T-helper 17 cell (primary cell): Measurements from ENCODE around the gene ZC2HC1C. TPM values are rescaled to one million over a fixed set of nuclear protein-coding genes. Genes with fewer than 3 reads are reported as not detected.
"Not testable (repeated sequence)": the region's sequence is repeated elsewhere in the genome, so short reads cannot be mapped to it uniquely, and the experiment has no call there.

Experiments used
- ATAC-seq: fragments of 150-1000 bp; cut with Tn5 transposase; 2 replicates; pipeline ENCODE4 v1.10.0; 2021; ENCODE audit warnings: mild to moderate bottlenecking, moderate library complexity
- DNase-seq, 3 donors: peaks; one replicate each; pipeline versions ENCODE4 v3.0.0 to v3.0.0-alpha.2; 2020 to 2021
- H3K9me3 ChIP-seq: one replicate; pipeline ENCODE4 v1.7.0; 2013; ENCODE audit warnings: low read length, mild to moderate bottlenecking; ENCODE audit not compliant: control insufficient read depth, poor library complexity, severe bottlenecking
- H3K27ac Mint-ChIP-seq: one replicate; pipeline ENCODE4 v1.8.0; 2022; ENCODE audit warnings: mild to moderate bottlenecking, moderate library complexity, mixed read lengths
- H3K27me3 Mint-ChIP-seq: one replicate; pipeline ENCODE4 v1.8.0; 2022; ENCODE audit warnings: mixed read lengths
- H3K36me3 Mint-ChIP-seq: one replicate; pipeline ENCODE4 v1.8.0; 2022; ENCODE audit warnings: low read depth, mixed read lengths
- H3K4me1 Mint-ChIP-seq: one replicate; pipeline ENCODE4 v1.8.0; 2022; ENCODE audit warnings: mild to moderate bottlenecking, mixed read lengths
- H3K4me3 Mint-ChIP-seq: one replicate; pipeline ENCODE4 v1.8.0; 2022; ENCODE audit warnings: mild to moderate bottlenecking, moderate library complexity, mixed read lengths
- total RNA-seq, 4 donors: library from RNA in 2 of 4; stranded (reverse) in 2 of 4; gene quantifications; one replicate each; pipeline ENCODE4 v1.2.3 and lab custom pipeline; 2022 to 2026

ZC2HC1C gene
- total RNA-seq, 2 donors from 2014 or later: 0.20 to 0.76 TPM

GRCh38 chr14:75063491-75064204, 5.8 kb upstream of the ZC2HC1C start, which contains the start of gene ACYP1:
ACYP1 (minus strand) TSS chr14:75064024; CDS start chr14:75063553, 471 bp downstream.
- Mint-ChIP-seq H3K27me3 (no peaks in the 10 kb centered on the region), H3K4me3 (peak within 1 kb of the TSS; percentile 100), H3K36me3 (peaks cover 5% of the 10 kb centered on the region), H3K27ac (peak within 1 kb of the TSS; percentile 99), H3K4me1 (peaks cover 18% of the 10 kb centered on the region)
- peak; percentile 99 for ATAC-seq
- DNase-seq: peak; percentile 78 to 83 (median 83)
- no peaks in the 10 kb centered on the region for H3K9me3 ChIP-seq

- ATAC-seq: peak; percentile 30
- H3K9me3 ChIP-seq: no peaks in the 10 kb centered on the region
- peaks cover 5% of the 10 kb centered on the region for H3K36me3 Mint-ChIP-seq
- H3K27me3 Mint-ChIP-seq: no peaks in the 10 kb centered on the region
- peak overlapping the region; percentile 99 for H3K27ac Mint-ChIP-seq
- peak overlapping the region; percentile 100 for H3K4me3 Mint-ChIP-seq
- H3K4me1 Mint-ChIP-seq: peaks cover 18% of the 10 kb centered on the region
- no peak for DNase-seq
Observed at GRCh38 chr14:75064205-75064567, 5.3 kb upstream of the ZC2HC1C start.

- DNase-seq (no peak), ATAC-seq (no peak)
- peaks cover 16% of the 10 kb centered on the region for H3K4me1 Mint-ChIP-seq
- H3K4me3 Mint-ChIP-seq: no peak overlapping the region
- H3K36me3 Mint-ChIP-seq: peaks cover 2% of the 10 kb centered on the region
- no peaks in the 10 kb centered on the region for H3K27me3 Mint-ChIP-seq
- H3K9me3 ChIP-seq: no peaks in the 10 kb centered on the region
- H3K27ac Mint-ChIP-seq: no peak overlapping the region
Observed at GRCh38 chr14:75066691-75067090, 2.8 kb upstream of the ZC2HC1C start.

GRCh38 chr14:75067212-75067611, 2.2 kb upstream of the ZC2HC1C start:
- no peak overlapping the region for H3K27ac Mint-ChIP-seq

GRCh38 chr14:75067765-75068164, 1.7 kb upstream of the ZC2HC1C start:
- ATAC-seq, H3K27ac Mint-ChIP-seq: not testable (repeated sequence)

More at GRCh38 chr14:75067212-75067611, 2.2 kb upstream of the ZC2HC1C start:
- H3K4me3 Mint-ChIP-seq: no peak overlapping the region
- H3K4me1 Mint-ChIP-seq: peaks cover 16% of the 10 kb centered on the region
- peaks cover 2% of the 10 kb centered on the region for H3K36me3 Mint-ChIP-seq
- ATAC-seq (no peak), DNase-seq (no peak)
- no peaks in the 10 kb centered on the region for H3K27me3 Mint-ChIP-seq
- no peaks in the 10 kb centered on the region for H3K9me3 ChIP-seq

GRCh38 chr14:75068294-75069120, 934 bp upstream of the ZC2HC1C start:
- DNase-seq (no peak), ATAC-seq (no peak)
- Mint-ChIP-seq H3K36me3 (peaks cover 2% of the 10 kb centered on the region), H3K4me3 (no peak overlapping the region), H3K27me3 (no peaks in the 10 kb centered on the region), H3K27ac (no peak overlapping the region), H3K4me1 (peaks cover 9% of the 10 kb centered on the region)
- H3K9me3 ChIP-seq: no peaks in the 10 kb centered on the region

More at GRCh38 chr14:75067765-75068164, 1.7 kb upstream of the ZC2HC1C start:
- H3K4me1 Mint-ChIP-seq: peaks cover 14% of the 10 kb centered on the region
- not testable (repeated sequence) for H3K27me3 Mint-ChIP-seq, DNase-seq, H3K9me3 ChIP-seq, H3K36me3 Mint-ChIP-seq, H3K4me3 Mint-ChIP-seq

GRCh38 chr14:75069811-75070145, 337 bp downstream of the ZC2HC1C start:
- H3K9me3 ChIP-seq: no peaks in the 10 kb centered on the region
- no peak for DNase-seq
- no peaks in the 10 kb centered on the region for H3K36me3 Mint-ChIP-seq
- no peak for ATAC-seq
- H3K4me1 Mint-ChIP-seq: peaks cover 2% of the 10 kb centered on the region
- H3K4me3 Mint-ChIP-seq: no peak overlapping the region
- no peaks in the 10 kb centered on the region for H3K27me3 Mint-ChIP-seq
- H3K27ac Mint-ChIP-seq: no peak overlapping the region

GRCh38 chr14:75070383-75070782, 942 bp downstream of the ZC2HC1C start:
- Mint-ChIP-seq H3K36me3 (peaks cover 2% of the 10 kb centered on the region), H3K27ac (no peak overlapping the region), H3K4me1 (peaks cover 6% of the 10 kb centered on the region), H3K4me3 (no peak overlapping the region), H3K27me3 (no peaks in the 10 kb centered on the region)
- H3K9me3 ChIP-seq: no peaks in the 10 kb centered on the region
- no peak for DNase-seq
- no peak for ATAC-seq

GRCh38 chr14:75077794-75078193, 8.4 kb downstream of the ZC2HC1C start:
- H3K9me3 ChIP-seq: no peaks in the 10 kb centered on the region
- Mint-ChIP-seq H3K4me1 (peaks cover 3% of the 10 kb centered on the region), H3K27me3 (no peaks in the 10 kb centered on the region), H3K4me3 (no peak overlapping the region), H3K27ac (no peak overlapping the region), H3K36me3 (peaks cover 2% of the 10 kb centered on the region)
- DNase-seq (no peak), ATAC-seq (no peak)

- Mint-ChIP-seq H3K27me3 (no peaks in the 10 kb centered on the region), H3K27ac (no peak overlapping the region), H3K36me3 (peaks cover 2% of the 10 kb centered on the region), H3K4me1 (peaks cover 3% of the 10 kb centered on the region), H3K4me3 (no peak overlapping the region)
- no peaks in the 10 kb centered on the region for H3K9me3 ChIP-seq
- ATAC-seq (no peak), DNase-seq (no peak)
Observed at GRCh38 chr14:75079521-75079920, 10.1 kb downstream of the ZC2HC1C start.

- H3K27ac Mint-ChIP-seq: no peak overlapping the region
- H3K27me3 Mint-ChIP-seq: no peaks in the 10 kb centered on the region
- DNase-seq: no peak
- no peaks in the 10 kb centered on the region for H3K9me3 ChIP-seq
- no peaks in the 10 kb centered on the region for H3K4me1 Mint-ChIP-seq
- no peak for ATAC-seq
- H3K4me3 Mint-ChIP-seq: no peak overlapping the region
- H3K36me3 Mint-ChIP-seq: no peaks in the 10 kb centered on the region
Observed at GRCh38 chr14:75081660-75082229, 12.3 kb downstream of the ZC2HC1C start.

- DNase-seq: no peak
- Mint-ChIP-seq H3K4me1 (no peaks in the 10 kb centered on the region), H3K4me3 (no peak overlapping the region), H3K27ac (no peak overlapping the region), H3K27me3 (no peaks in the 10 kb centered on the region), H3K36me3 (no peaks in the 10 kb centered on the region)
- H3K9me3 ChIP-seq: no peaks in the 10 kb centered on the region
- no peak for ATAC-seq
Observed at GRCh38 chr14:75083271-75083670, 13.8 kb downstream of the ZC2HC1C start.

GRCh38 chr14:75084513-75084912, 15.1 kb downstream of the ZC2HC1C start:
- peak overlapping the region; percentile 29 for H3K27ac Mint-ChIP-seq
- H3K27me3 Mint-ChIP-seq: no peaks in the 10 kb centered on the region

More at GRCh38 chr14:75084513-75084912, 15.1 kb downstream of the ZC2HC1C start:
- DNase-seq: no peak
- H3K4me3 Mint-ChIP-seq: no peak overlapping the region
- no peaks in the 10 kb centered on the region for H3K9me3 ChIP-seq
- H3K36me3 Mint-ChIP-seq: no peaks in the 10 kb centered on the region
- no peaks in the 10 kb centered on the region for H3K4me1 Mint-ChIP-seq
- ATAC-seq: no peak
